Activated CD4-positive, alpha-beta T cell treated with anti-CD3 and anti-CD28 coated beads, Interleukin-2, Interleukin-4, amounts not matched to agents 100 ng/mL and 50 ng/mL, durations not matched to agents 16 hours and 8 hours (primary cell): ENCODE results near the gene RBMS3.
"Not testable (repeated sequence)": the region's sequence is repeated elsewhere in the genome, so short reads cannot be mapped to it uniquely, and the experiment has no call there.

ENCODE experiments used
- DNase-seq: peaks from one replicate; pipeline ENCODE4 v3.0.0-alpha.2; 2020; ENCODE audit warnings: low spot score

The RBMS3 gene

DNA sequence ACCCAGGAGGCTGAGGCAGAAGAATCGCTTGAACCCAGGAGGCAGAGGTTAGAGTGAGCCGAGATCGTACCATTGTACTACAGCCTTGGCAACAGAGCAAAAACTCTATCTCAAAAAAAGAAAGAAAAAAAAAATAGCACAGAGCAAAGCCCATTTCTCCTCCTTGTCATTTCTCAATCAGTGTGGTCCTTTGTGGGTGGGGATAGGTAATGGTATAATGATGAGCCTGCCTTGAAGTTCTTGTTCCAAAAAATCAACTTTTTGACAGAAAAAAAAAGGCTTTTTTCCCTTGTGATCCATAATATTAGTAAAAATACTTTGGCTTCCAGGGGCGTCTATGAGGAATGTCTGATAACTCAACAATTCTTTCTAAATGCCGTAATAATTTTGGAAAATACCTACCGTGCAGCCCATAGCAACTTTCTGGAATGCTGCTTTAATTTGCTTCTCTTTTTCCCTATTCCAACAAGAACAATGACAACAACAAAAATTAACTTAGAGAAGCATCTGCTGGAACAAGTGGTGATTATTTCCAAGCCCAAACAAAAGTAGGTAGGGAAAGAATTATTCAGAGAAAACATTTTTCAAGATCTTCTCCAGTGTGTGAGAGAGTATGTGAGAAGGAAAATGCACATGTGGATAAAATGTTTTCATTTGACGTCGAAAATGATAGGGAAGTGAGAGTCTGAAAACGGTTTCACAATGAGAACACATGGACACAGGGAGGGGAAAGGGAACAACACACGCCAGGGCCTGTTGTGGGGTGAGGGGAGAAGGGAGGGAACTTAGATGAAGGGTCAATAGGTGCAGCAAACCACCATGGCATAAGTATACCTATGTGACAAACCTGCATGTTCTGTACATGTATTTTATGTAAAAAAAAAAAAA is 337.8 kb downstream of the RBMS3 start:
- no peak for DNase-seq

DNA sequence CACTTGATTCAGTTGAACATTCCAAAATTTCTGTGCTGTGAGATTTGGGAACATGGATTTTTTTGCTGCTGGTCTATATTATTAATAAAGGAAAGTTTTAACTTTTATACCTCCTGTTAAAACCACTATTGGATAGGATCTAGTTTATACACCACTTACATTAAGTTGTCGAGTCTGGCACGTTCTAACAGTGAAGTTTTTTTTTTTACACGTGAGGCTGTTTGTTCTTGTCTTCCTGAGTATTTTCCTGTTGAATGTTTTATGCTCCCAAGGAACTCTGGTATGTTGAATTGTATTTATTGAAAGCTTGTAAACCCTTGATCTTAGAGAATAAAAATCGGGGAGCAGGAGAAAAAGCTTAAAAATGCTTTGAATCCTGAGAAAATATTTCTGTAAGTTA is 338.8 kb downstream of the RBMS3 start:
- no peak for DNase-seq

- DNase-seq, result no peak
These were observed 346.6 kb downstream of the RBMS3 start for GRCh38 chr3:29627136-29628117.

GRCh38 chr3:29628795-29629194 is 347.9 kb downstream of the RBMS3 start:
- no peak for DNase-seq

DNA sequence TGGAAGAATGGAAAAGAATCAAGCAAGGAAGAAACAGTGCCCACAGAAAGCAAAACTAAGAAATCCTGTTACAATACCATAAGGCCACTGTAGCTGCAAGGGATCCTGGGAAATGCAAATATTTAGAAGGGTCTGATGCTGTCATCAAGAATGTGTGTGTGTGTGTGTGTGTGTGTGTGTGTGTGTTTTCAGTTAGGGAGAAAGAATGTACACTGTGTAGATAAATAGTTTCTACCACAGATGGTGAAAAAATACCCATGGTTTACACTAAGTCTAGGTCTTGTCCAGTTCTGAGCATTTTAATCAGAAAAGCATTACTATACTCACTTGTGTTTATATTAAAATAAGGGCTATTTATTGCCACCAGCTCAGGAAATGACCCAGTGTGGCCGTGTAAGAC is 355.0 kb downstream of the RBMS3 start:
- DNase-seq, result no peak

GRCh38 chr3:29637068-29637467 is 356.2 kb downstream of the RBMS3 start:
- no peak for DNase-seq

DNA sequence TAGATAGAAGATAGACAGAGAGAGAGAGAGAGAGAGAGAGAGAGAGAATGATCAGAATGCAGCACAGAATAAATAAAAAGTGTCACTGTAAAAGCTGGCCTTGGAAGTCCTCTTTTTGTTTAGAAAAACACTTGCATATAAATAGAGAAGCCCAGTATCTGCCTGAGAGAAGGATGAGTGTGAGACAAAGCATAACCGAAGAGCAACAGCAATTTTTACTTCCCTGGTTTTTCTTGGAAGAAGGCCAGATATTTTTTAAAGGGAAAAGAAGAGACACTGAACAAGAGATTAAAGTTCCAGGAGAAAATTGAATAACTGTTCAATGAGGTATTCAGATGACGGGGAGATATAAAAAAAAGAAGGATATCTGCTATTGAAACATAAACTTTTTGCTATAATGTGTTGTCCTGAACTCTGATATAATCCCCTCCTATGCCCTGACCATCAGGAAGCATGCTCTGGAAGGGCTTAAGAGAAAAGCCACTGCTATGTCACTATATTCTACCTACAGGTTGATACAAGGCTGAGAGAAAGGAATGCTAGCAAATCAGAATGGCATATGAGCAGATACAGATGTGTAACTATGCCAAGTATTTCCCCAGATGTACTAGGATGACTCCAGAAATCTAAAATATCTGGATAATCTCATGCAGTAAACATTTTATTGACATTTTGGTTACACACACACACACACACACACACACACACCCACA is 358.9 kb downstream of the RBMS3 start:
- no peak for DNase-seq

- DNase-seq, result no peak
These were observed 361.6 kb downstream of the RBMS3 start for GRCh38 chr3:29642393-29643033.

DNA sequence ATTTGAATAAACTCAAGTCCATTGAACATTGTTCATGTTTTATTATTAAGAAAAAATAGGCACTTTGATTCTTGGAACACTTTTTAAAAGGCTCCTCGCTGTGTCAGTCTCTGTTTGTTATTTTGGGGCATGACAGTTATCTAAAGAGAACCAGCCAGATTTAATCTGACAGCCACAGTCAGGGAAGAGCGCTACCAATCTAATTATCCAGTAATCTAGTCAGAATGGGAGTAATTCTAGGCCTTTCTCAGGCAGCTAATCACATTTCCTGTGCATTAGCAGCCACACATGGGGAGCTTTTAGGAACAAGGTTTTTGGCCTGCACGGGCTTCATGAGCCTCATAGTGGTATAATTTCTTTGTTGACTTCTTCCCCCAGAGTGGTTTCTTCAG is 362.2 kb downstream of the RBMS3 start:
- DNase-seq, result no peak

DNA sequence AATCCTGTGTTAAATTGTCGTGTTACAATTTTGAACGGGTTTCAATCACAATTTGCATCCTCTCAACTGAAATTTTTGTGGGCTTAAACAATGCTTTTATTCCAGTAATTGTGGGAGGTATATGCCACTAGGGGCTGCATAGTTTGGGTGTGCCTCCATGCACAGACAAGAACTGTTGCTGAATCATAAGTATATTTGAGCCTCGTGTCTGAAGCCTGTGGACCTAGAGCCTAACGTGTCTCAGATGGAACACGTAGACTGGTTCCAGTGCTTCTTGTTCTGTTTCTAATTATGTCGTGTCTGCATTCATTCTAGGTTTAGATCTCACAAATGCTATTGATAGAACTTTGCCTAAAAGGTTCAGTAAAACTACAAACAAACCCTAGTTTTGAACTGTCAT is 363.4 kb downstream of the RBMS3 start:
- no peak for DNase-seq

DNA sequence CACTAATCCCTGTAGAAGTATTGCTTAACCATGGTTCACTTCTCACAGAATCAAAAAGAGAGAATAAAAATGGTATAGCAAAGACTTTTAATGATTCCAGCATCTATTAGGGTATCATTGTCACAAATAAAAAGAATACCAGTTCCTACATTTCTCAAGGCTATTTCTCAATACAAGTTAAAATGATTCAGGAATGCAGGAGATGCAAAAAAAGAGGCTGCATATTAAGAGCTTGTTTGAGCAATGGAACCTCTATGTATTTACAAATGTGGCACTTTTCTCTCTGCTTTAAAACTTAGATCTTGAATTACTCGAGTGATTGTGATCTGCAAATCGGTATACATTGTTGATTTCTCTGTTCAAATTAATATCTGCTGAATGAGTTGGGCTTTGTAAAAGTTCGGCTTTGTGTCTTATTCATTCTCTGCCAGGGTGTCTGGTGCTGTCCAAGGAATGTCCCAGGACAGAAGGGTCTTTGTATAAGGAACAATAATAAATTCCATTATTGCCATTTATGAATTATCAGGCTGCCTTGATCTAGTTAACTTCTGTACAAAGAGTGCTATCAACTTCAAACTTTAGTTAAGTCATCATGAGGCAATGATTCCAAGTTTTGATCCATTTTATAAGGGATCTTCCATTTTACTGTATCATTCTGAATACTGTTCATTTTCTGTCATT is 364.2 kb downstream of the RBMS3 start:
- no peak for DNase-seq

GRCh38 chr3:29646043-29646442 is 365.2 kb downstream of the RBMS3 start:
- DNase-seq, result no peak

- no peak for DNase-seq
These were observed 369.1 kb downstream of the RBMS3 start for GRCh38 chr3:29649815-29650547.

DNA sequence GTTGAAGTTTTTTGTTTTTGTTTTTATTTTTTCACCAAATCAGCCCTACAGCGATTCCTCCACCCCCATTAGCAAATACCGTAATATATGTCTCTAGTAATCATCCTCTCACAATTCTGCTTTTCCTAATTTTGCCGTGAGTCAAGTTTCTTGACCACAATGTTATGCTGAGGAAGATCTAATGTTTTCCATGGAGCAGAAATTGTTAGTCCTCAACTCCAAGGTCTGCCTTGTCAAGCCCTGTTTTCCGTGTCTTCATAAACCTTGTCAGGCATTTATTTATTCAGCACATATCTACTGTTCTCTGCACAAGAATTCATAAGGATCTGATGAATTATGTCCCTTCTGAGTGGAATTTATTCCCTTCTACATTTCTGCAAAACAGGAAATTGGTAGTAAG is 372.8 kb downstream of the RBMS3 start:
- DNase-seq, result no peak

DNA sequence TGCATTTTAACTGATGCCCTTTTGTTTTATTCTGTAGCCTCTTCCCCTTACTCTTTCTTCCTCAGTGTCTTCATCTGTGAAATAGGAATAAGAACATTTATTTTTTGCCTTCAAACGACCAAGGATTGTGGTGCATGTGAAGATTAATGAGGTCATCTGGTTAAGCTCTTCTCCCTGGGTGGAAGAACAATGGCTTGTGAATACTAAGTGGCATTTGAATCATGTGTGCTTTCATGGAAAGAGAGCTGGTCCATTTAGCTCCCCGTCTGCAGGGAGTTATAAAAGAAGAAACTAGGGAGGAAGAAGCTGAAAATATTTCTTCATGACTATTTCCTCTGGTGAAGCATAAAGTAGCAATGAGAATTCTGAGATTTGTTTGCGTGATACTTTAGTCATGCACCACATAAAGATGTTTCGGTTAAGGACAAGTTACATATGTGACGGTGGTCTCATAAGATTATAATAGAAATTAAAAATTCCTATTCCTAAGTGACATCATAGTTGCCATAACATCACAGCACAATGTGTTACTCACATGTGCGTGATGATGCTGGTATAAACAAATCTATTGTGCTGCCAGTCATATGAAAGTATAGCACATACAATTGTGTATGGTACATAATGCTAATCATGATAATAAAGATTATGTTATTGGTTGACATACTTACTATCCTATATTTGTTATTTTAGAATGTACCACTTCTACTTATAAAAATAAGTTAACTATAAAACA is 374.3 kb downstream of the RBMS3 start:
- no peak for DNase-seq

GRCh38 chr3:29665688-29666087 is 384.8 kb downstream of the RBMS3 start:
- no peak for DNase-seq

GRCh38 chr3:29668233-29668632 is 387.4 kb downstream of the RBMS3 start:
- no peak for DNase-seq

DNA sequence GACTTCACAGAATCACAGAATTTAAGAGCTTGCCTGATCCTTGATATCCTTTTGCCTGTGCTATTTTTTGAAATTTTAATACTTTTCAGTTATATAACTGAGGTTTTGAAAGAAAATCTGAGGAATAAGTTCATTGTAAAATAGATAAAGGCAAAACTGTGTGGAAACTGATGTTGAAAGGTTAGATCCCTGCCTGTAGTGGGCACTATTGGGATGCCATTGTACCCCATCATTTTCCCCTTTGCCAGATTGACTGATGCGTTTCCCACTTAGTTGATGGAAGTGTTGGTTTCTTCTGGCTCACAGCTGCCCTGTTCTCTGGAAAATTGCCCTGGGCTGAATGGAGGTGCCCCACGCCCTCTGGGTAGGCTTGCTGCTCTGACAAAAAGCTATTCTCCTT is 387.9 kb downstream of the RBMS3 start:
- DNase-seq, result no peak

- DNase-seq, result not testable (repeated sequence)
These were observed 389.6 kb downstream of the RBMS3 start for GRCh38 chr3:29670476-29670875.

GRCh38 chr3:29677421-29677820 is 396.6 kb downstream of the RBMS3 start:
- no peak for DNase-seq
